ENCODE measurements around the gene ACP1. TPM values are rescaled to one million over a fixed set of nuclear protein-coding genes. Genes with fewer than 3 reads are reported as not detected.
"Not testable (repeated sequence)": the region's sequence is repeated elsewhere in the genome, so short reads cannot be mapped to it uniquely, and the experiment has no call there.

Gene ACP1
- total RNA-seq, 4 donors from 2014 or later = 58.8 to 139 (median 88.6) TPM

- Histone ChIP-seq H3K27me3 (no peaks in the 10 kb centered on the region), H3K36me3 (no peaks in the 10 kb centered on the region), H3K4me1 (no peaks in the 10 kb centered on the region), H3K9me3 (no peaks in the 10 kb centered on the region), H3K4me3 (no peak overlapping the region), H3K27ac (no peak overlapping the region)
- DNase-seq = no peak
- no peak for TF ChIP-seq CTCF (IDR thresholded peaks at IDR 0.05)
- no peak for TF ChIP-seq POLR2A (IDR thresholded peaks at IDR 0.05)
- intact Hi-C loops (cut with DNase I; ENCODE audit: low total_unique reads) = no loop called here
These were observed 45.3 kb downstream of the ACP1 start for GRCh38 chr2:309954-310510.

GRCh38 chr2:310994-311393, 46.2 kb downstream of the ACP1 start:
- Histone ChIP-seq H3K27ac (no peak overlapping the region), H3K9me3 (no peaks in the 10 kb centered on the region), H3K36me3 (no peaks in the 10 kb centered on the region), H3K27me3 (no peaks in the 10 kb centered on the region), H3K4me3 (no peak overlapping the region), H3K4me1 (no peaks in the 10 kb centered on the region)
- intact Hi-C loops (cut with DNase I; ENCODE audit: low total_unique reads) = no loop called here
- no peak for TF ChIP-seq CTCF (IDR thresholded peaks at IDR 0.05)
- TF ChIP-seq POLR2A (IDR thresholded peaks at IDR 0.05) = no peak
- no peak for DNase-seq

- intact Hi-C loops (cut with DNase I; ENCODE audit: low total_unique reads) = no loop called here
- Histone ChIP-seq H3K4me1 (no peaks in the 10 kb centered on the region), H3K9me3 (no peaks in the 10 kb centered on the region), H3K27ac (no peak overlapping the region), H3K4me3 (no peak overlapping the region), H3K27me3 (no peaks in the 10 kb centered on the region), H3K36me3 (no peaks in the 10 kb centered on the region)
- no peak for DNase-seq
- no peak for TF ChIP-seq POLR2A (IDR thresholded peaks at IDR 0.05)
- no peak for TF ChIP-seq CTCF (IDR thresholded peaks at IDR 0.05)
These were observed 49.2 kb downstream of the ACP1 start for GRCh38 chr2:313991-314390.

- Histone ChIP-seq H3K27ac (no peak overlapping the region), H3K27me3 (no peaks in the 10 kb centered on the region), H3K9me3 (no peaks in the 10 kb centered on the region), H3K4me1 (no peaks in the 10 kb centered on the region), H3K4me3 (no peak overlapping the region), H3K36me3 (no peaks in the 10 kb centered on the region)
- intact Hi-C loops (cut with DNase I; ENCODE audit: low total_unique reads) = no loop called here
- no peak for DNase-seq
- no peak for TF ChIP-seq POLR2A (IDR thresholded peaks at IDR 0.05)
- no peak for TF ChIP-seq CTCF (IDR thresholded peaks at IDR 0.05)
These were observed 50.0 kb downstream of the ACP1 start for GRCh38 chr2:314561-315336.

GRCh38 chr2:315925-316324, 51.2 kb downstream of the ACP1 start:
- DNase-seq; intact Hi-C loops (cut with DNase I; ENCODE audit: low total_unique reads); H3K36me3 ChIP-seq: not testable (repeated sequence)

More at GRCh38 chr2:315925-316324, 51.2 kb downstream of the ACP1 start:
- H3K27ac ChIP-seq, H3K27me3 ChIP-seq, H3K4me1 ChIP-seq, H3K4me3 ChIP-seq, H3K9me3 ChIP-seq: not testable (repeated sequence)

All from uterus (tissue), 4 donors.